Esophagus muscularis mucosa (tissue), 4 donors: ENCODE results near the gene GRIK4. TPM values are rescaled to one million over a fixed set of nuclear protein-coding genes. Genes with fewer than 3 reads are reported as not detected.
A peak's percentile ranks its signal among the peaks of the same experiment; 100 is the strongest.

Experiments
- DNase-seq: peaks from one replicate; pipeline ENCODE4 v3.0.0-alpha.2; 2017; ENCODE audit errors: extremely low spot score
- H3K27ac ChIP-seq, 4 donors: fragments of 200-600 bp; sonication (generic); replicated peaks in 1 of 4; 1 replicate in 3 of 4; 2 replicates in 1 of 4; pipeline ENCODE4 v1.5.1; 2016 to 2019; ENCODE audit warnings: mild to moderate bottlenecking in 1 of 4
- H3K27me3 ChIP-seq, 4 donors: fragments of 200-600 bp; sonication (generic); one replicate each; pipeline versions ENCODE4 v1.5.1 to v1.6.0; 2016 to 2019
- H3K36me3 ChIP-seq, 4 donors: fragments of 200-600 bp; sonication (generic); one replicate each; pipeline ENCODE4 v1.5.1; 2016 to 2019
- H3K4me1 ChIP-seq, 4 donors: fragments of 200-600 bp; sonication (generic); one replicate each; pipeline ENCODE4 v1.5.1; 2016 to 2019
- H3K4me3 ChIP-seq, 4 donors: fragments of 200-600 bp; sonication (generic); 1 replicate in 2 of 4; 2 replicates in 2 of 4; pipeline ENCODE4 v1.5.1; 2016 to 2019; ENCODE audit warnings: mild to moderate bottlenecking in 4 of 4, moderate library complexity in 1 of 4
- H3K9me3 ChIP-seq, 4 donors: fragments of 200-600 bp; sonication (generic); 1 replicate in 3 of 4; 2 replicates in 1 of 4; pipeline ENCODE4 v1.5.1; 2016 to 2019
- CTCF ChIP-seq, 3 experiments: fragments of 200-600 bp in 2 of 3; fragments of 450-650 bp in 1 of 3; sonication (generic) in 2 of 3; IDR thresholded peaks; one replicate each; pipeline ENCODE4 v1.5.1; 2017 to 2019; ENCODE audit warnings: antibody characterized with exemption in 3 of 3, mild to moderate bottlenecking in 2 of 3, moderate library complexity in 1 of 3
- EP300 ChIP-seq: sonication (generic); formaldehyde crosslinking; IDR thresholded peaks from one replicate; pipeline ENCODE4 v1.6.1; 2017; ENCODE audit warnings: antibody characterized with exemption
- POLR2A ChIP-seq: fragments of 450-650 bp; IDR thresholded peaks from one replicate; pipeline ENCODE4 v1.6.1; 2017; ENCODE audit warnings: antibody characterized with exemption, moderate library complexity, mild to moderate bottlenecking, low read depth
- POLR2AphosphoS5 ChIP-seq, 2 donors: sonication (generic); formaldehyde crosslinking; IDR thresholded peaks; one replicate each; pipeline ENCODE4 v1.6.1; 2017; ENCODE audit warnings: antibody characterized with exemption in 2 of 2
- WGBS: methylation state at CpG from one replicate; pipeline ENCODE4 v1.1.5; 2018; 5-methylcytosine and 5-hydroxymethylcytosine counted together
- intact Hi-C: fragments of 100-400 bp; cut with DNase I; formaldehyde crosslinking; loops from one replicate; pipeline ENCODE4 v1.15.1; 2023
- total RNA-seq, 4 donors: library from RNA; depleted of rRNA; stranded (reverse); fragments of >200 nt; gene quantifications; one replicate each; pipeline versions ENCODE4 v1.1.0 to v1.2.1, GENCODE V29; 2016

Gene GRIK4
- total RNA-seq, 4 donors from 2014 or later: 0.13 to 0.83 (median 0.43) TPM

DNA sequence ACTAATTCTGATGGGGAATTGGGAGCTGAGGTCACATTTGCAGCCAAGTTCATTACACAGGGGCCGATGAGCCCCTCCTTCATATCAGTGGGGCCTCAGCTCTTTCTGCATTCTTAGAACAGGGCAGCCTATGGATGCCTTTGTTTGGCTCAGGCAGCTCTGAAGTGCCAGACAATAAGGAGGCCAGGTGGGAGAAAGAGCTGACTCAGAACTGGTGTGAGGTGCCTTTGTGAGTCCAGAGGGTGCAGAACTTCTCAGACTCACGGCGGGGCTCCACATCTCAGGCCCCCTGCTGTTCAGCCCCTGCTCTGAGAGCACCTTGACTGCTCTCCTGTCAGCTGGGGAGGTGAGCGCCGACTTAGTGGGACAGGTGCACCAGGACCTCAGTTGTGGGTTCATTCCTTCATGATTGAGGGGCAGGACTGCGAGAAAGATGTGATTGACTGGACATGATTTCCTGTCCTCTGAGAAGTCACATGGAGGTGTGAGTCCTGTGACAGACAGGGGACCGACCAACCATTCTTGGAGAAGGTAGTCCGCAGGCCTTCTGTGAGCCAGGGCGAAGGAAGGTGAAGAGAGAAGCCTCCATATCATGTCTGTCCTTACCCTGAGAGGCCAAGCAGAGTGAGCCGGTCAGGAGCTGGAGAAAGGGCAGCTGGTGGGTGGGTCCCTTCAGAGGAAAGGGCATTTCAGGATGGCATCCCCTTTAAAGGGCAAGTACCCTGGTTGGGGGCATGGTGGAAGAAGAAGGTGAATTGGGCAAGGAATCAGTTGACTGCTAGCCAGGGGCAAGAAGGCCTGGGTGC lies 267.3 kb downstream of the GRIK4 start:
- no peaks in the 10 kb centered on the region for H3K4me1 ChIP-seq
- peaks cover 0 to 25% (median 0%) of the 10 kb centered on the region in 4 donors for H3K27me3 ChIP-seq
- H3K9me3 ChIP-seq: no peaks in the 10 kb centered on the region
- H3K4me3 ChIP-seq: no peak overlapping the region
- peak; percentile 90 for DNase-seq
- intact Hi-C loops: no loop called here
- no peaks in the 10 kb centered on the region for H3K36me3 ChIP-seq
- no peak overlapping the region for H3K27ac ChIP-seq
- TF ChIP-seq POLR2AphosphoS5 (IDR thresholded peaks at IDR 0.05): no peak
- TF ChIP-seq POLR2A: no peak
- 75% methylated on average over 2 of the region's 10 CpGs for WGBS

DNA sequence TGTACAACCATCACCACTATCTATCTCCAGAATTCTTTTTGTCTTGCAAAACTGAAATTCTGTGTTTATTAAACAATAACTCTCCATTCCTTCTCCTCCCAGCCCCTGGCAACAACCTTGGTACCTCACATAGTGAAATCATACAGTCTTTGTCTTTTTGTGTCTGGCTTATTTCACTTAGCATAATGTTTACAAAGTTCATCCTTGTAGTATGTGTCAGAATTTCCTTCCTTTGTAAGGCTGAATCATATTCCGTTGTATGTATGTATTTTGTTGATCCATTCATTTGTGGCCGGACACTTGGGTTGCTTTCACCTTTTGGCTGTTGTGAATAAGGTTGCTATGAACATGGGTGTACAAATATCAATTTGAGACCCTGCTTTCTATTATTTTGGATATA lies 268.7 kb downstream of the GRIK4 start:
- Histone ChIP-seq H3K4me3 (no peak overlapping the region), H3K27ac (no peak overlapping the region), H3K36me3 (no peaks in the 10 kb centered on the region), H3K27me3 (peaks cover 0 to 25% (median 0%) of the 10 kb centered on the region in 4 donors), H3K9me3 (no peaks in the 10 kb centered on the region), H3K4me1 (no peaks in the 10 kb centered on the region)
- intact Hi-C loops: no loop called here
- WGBS: 67% methylated on average over 2 of the region's 2 CpGs
- TF ChIP-seq EP300 (no peak), CTCF (IDR thresholded peaks at IDR 0.05) (no peak), POLR2AphosphoS5 (IDR thresholded peaks at IDR 0.05) (no peak), POLR2A (no peak)
- peak; percentile 26 for DNase-seq

GRCh38 chr11:120781486-120782120 lies 270.1 kb downstream of the GRIK4 start:
- 90% methylated on average over 5 of the region's 8 CpGs for WGBS
- no peaks in the 10 kb centered on the region for H3K36me3 ChIP-seq
- H3K27ac ChIP-seq: no peak overlapping the region
- DNase-seq: peak; percentile 53
- no peak overlapping the region for H3K4me3 ChIP-seq
- no peaks in the 10 kb centered on the region for H3K4me1 ChIP-seq
- intact Hi-C loops: no loop called here
- TF ChIP-seq POLR2AphosphoS5 (IDR thresholded peaks at IDR 0.05): no peak
- TF ChIP-seq EP300: no peak
- no peak for TF ChIP-seq CTCF (IDR thresholded peaks at IDR 0.05)
- TF ChIP-seq POLR2A: no peak
- H3K9me3 ChIP-seq: no peaks in the 10 kb centered on the region
- peaks cover 0 to 26% (median 0%) of the 10 kb centered on the region in 4 donors for H3K27me3 ChIP-seq

GRCh38 chr11:120784566-120785251 lies 273.2 kb downstream of the GRIK4 start:
- Histone ChIP-seq H3K9me3 (no peaks in the 10 kb centered on the region), H3K4me1 (no peaks in the 10 kb centered on the region), H3K36me3 (no peaks in the 10 kb centered on the region), H3K4me3 (no peak overlapping the region), H3K27me3 (peaks cover 0 to 27% (median 0%) of the 10 kb centered on the region in 4 donors), H3K27ac (no peak overlapping the region)
- 80% methylated on average over 11 of the region's 12 CpGs for WGBS
- TF ChIP-seq POLR2AphosphoS5 (IDR thresholded peaks at IDR 0.05) (no peak), EP300 (no peak), CTCF (IDR thresholded peaks at IDR 0.05) (no peak), POLR2A (no peak)
- intact Hi-C loops: no loop called here
- DNase-seq: peak; percentile 91

DNA sequence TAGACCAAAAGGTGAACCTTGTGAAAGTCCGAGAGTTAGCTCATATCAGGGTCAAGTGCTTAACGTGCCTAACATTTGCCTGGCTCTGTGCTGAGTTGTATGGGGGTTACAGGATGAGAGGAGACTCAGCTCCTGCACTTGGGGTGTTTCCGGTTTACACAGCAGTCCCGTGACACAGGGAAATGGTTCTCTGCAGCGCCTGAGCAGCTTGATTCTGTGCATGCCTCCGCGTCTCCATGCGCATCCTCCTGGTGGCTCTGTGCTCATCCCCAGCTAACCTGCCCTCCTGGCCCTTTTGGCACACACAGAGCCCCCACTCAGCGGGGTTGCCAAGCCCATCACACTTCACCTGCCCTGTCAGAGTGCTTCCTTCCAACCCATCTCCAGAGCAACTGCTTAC lies 274.0 kb downstream of the GRIK4 start:
- Histone ChIP-seq H3K27ac (no peak overlapping the region), H3K27me3 (peaks cover 0 to 35% (median 0%) of the 10 kb centered on the region in 4 donors), H3K4me1 (no peaks in the 10 kb centered on the region), H3K9me3 (no peaks in the 10 kb centered on the region), H3K36me3 (no peaks in the 10 kb centered on the region), H3K4me3 (no peak overlapping the region)
- TF ChIP-seq CTCF (IDR thresholded peaks at IDR 0.05) (no peak), EP300 (no peak), POLR2A (no peak), POLR2AphosphoS5 (IDR thresholded peaks at IDR 0.05) (no peak)
- intact Hi-C loops: no loop called here
- no peak for DNase-seq
- WGBS: 82% methylated on average over 6 of the region's 9 CpGs
